ENCODE data around the gene SETBP1. TPM values are rescaled to one million over a fixed set of nuclear protein-coding genes. Genes with fewer than 3 reads are reported as not detected.
"Not testable (repeated sequence)": the region's sequence is repeated elsewhere in the genome, so short reads cannot be mapped to it uniquely, and the experiment has no call there.

SETBP1 gene
- total RNA-seq, 2 donors from 2014 or later, result 77.9 to 79.6 TPM

DNA sequence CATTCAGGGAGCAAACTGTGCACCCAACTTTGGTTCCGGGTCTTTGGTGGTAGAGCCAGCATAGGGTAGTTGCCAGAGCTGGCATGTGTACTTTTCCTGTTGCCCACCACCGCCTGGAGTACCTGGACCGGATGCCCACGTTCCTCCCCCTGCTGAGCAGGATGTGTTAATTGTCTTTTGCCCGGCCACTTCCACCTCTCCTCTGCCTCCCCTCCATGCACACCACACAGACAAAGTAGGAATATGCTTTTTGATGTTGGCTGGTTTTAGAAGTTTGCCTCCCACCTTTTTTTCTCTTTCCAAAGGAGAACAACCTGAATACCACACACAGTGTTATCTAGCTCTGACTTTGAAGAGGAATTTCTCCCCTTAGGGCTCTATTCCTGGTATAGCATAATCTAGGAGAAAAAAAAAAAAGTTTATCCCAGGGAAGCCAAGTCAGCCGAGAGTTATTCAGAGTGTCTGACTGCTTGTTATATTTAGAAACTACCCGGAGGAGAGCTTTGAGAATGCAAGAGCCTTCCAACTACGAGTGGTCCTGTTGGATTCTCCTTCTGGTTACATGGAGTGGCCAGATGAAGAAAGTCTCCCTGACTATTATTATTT lies 111.9 kb downstream of the SETBP1 start:
- DNase-seq (ENCODE audit: low spot score) (no peak), ATAC-seq (no peak)
- no peak overlapping the region for H3K4me3 Mint-ChIP-seq
- H3K36me3 Mint-ChIP-seq, result no peaks in the 10 kb centered on the region
- peaks cover 11 to 20% of the 10 kb centered on the region in 2 donors for H3K4me1 Mint-ChIP-seq (ENCODE audit: low read depth in 2 of 2)
- H3K27me3 Mint-ChIP-seq, result no peaks in the 10 kb centered on the region
- no peaks in the 10 kb centered on the region for H3K9me3 Mint-ChIP-seq
- no peak overlapping the region for H3K27ac Mint-ChIP-seq

DNA sequence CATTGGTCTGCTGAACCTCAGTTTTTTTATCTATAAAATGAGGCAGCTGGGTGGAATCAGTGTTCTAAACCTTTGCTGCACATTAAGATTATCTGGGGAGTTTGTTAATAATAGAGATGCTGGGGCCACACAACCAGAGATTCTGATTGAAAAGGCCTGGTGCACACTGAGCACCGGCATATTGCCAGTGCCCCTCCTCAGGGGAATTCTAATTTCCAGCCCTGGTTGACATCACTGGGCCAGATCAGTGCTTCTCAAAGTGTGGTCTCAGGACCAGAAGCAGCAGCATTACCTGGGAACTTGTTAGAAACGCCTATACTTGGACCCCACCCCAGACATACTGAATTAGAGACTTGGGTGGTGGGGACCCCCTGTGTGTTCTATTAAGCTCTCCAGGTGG lies 112.5 kb downstream of the SETBP1 start:
- no peaks in the 10 kb centered on the region for H3K27me3 Mint-ChIP-seq
- ATAC-seq (no peak), DNase-seq (ENCODE audit: low spot score) (no peak)
- no peaks in the 10 kb centered on the region for H3K36me3 Mint-ChIP-seq
- no peak overlapping the region for H3K4me3 Mint-ChIP-seq
- H3K27ac Mint-ChIP-seq, result peak overlapping the region in 1 of 2 donors; percentile 42
- peaks cover 17 to 24% of the 10 kb centered on the region in 2 donors for H3K4me1 Mint-ChIP-seq (ENCODE audit: low read depth in 2 of 2)
- no peaks in the 10 kb centered on the region for H3K9me3 Mint-ChIP-seq

DNA sequence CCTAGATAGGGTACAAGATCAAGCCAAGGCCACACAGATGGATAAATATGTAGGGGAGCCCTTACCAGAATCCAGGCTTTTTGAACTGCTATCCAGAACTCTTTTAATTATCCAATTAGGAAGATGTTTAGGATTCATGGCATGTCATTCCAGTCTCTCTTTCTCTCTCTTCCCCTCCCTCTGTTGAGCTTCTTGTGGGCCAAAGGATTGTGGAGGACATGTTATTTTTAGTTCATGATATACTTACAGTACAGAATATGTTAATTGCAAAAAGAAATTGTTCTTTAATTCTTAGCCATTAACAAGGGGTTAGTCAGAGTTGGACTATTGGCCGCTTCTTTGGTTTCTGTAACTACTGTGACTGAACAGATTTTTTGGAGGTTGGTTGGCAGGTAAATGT lies 113.0 kb downstream of the SETBP1 start:
- H3K4me1 Mint-ChIP-seq (ENCODE audit: low read depth in 2 of 2), result peaks cover 22 to 28% of the 10 kb centered on the region in 2 donors
- H3K9me3 Mint-ChIP-seq, result no peaks in the 10 kb centered on the region
- H3K4me3 Mint-ChIP-seq, result no peak overlapping the region
- H3K27me3 Mint-ChIP-seq, result no peaks in the 10 kb centered on the region
- peak overlapping the region in 1 of 2 donors; percentile 42 for H3K27ac Mint-ChIP-seq
- H3K36me3 Mint-ChIP-seq, result no peaks in the 10 kb centered on the region
- ATAC-seq (no peak), DNase-seq (ENCODE audit: low spot score) (no peak)

DNA sequence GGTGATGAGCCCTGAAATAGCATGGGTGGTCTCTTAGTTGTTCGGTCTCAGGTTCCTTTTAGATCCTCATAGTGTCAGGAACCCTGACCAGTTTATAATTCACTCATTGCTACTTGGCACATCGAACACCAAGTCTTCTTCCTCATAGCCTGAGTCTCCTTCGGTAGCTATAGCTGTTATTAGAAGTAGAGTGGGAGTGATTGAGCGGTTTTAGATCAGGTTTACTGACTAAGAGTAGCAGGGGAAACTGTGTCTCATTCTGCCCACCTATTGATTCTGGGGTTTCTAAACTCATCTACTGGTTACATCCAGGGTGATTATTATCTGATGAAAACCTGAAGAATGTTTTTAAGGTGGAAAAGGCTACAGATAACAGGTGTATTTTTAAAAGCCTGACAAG lies 114.6 kb downstream of the SETBP1 start:
- Mint-ChIP-seq H3K4me1 (ENCODE audit: low read depth in 2 of 2) (peaks cover 37 to 43% of the 10 kb centered on the region in 2 donors), H3K4me3 (no peak overlapping the region), H3K27me3 (no peaks in the 10 kb centered on the region), H3K9me3 (peaks cover 1% of the 10 kb centered on the region), H3K27ac (peak overlapping the region in 1 of 2 donors; percentile 4), H3K36me3 (peaks cover 7% of the 10 kb centered on the region)
- DNase-seq (ENCODE audit: low spot score) (no peak), ATAC-seq (no peak)

DNA sequence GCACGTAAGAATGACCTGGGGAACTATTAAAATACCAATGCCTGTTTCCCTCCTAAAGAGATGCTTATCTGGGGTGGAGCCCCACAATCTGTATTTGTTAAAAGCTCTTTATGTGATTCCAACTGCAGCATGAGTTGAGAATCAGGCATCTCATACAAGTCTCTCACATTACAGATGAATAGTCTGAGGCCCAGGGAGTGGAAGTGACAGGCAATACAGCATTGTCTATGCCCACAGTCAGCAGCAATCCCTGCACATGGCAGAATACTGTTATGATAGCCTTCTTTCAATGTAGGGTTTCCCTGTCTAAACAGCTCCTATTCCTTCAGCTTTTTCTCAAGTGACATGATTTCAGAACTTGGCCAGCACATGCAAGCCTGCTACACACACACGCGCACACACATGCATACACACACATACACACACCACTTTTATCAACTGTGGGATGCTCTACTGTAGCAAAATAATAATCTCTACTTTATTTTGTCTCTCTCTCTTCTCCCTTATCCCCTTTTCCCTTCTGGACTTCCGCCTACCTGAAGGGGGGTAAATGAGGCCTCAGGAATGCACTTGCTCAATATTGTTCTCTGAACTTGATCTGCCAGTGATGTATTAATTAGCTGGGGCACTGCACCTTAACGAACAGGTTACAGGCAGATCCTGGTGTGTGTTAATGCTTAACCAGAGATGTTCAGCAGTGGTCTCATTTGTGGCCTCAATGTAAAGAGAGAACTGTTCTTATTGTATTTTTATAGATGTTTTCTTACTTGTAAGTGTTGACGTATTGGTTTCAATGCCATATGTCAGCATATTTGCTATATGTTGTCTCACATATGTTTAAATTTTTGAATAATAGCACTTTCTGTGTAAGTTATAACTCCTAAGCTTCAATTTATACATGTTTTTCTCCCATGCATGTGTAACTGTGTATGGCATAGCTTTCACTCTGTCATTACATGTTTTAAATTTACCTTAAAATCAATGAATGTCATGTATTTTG lies 116.0 kb downstream of the SETBP1 start:
- Mint-ChIP-seq H3K36me3 (peaks cover 15% of the 10 kb centered on the region), H3K9me3 (peaks cover 4% of the 10 kb centered on the region), H3K4me3 (no peak overlapping the region), H3K4me1 (ENCODE audit: low read depth in 2 of 2) (peaks cover 44% of the 10 kb centered on the region in 2 donors), H3K27me3 (no peaks in the 10 kb centered on the region), H3K27ac (peak overlapping the region; percentile 74 to 94)
- DNase-seq (ENCODE audit: low spot score) (no peak), ATAC-seq (no peak)

DNA sequence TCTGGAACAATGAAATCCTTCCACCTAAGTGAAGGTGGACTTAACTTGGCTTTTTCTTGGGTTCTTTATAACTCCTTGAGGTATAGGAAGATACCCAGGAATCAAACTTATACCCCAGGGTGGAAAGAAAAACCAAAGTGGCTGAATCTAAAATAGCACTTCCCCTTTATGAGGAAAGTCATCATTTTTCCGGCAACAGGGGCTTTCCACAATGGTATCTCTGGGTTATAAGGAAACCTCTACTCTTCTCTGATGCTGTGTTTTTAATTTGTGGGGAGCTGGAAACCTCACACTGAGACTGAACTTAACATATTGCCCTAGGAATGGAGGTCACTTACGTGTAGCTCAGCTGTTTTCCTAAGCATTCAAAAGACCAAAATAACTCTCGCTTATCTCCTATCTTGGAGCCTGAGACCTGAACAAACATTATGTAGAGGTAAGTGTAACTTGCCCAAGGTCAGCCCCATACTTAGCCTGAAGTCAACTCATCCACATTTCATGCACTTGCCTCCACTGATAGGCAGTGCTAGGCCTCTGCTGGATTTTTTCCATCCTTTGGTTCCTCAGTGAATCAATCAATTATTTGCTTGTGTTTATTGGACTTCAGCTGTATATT lies 117.9 kb downstream of the SETBP1 start:
- Mint-ChIP-seq H3K9me3 (peaks cover 4% of the 10 kb centered on the region), H3K36me3 (peaks cover 26% of the 10 kb centered on the region), H3K27me3 (no peaks in the 10 kb centered on the region), H3K27ac (peak overlapping the region; percentile 74 to 94), H3K4me1 (ENCODE audit: low read depth in 2 of 2) (peaks cover 57 to 58% of the 10 kb centered on the region in 2 donors), H3K4me3 (peak overlapping the region; percentile 84)
- ATAC-seq, result peak; percentile 29 to 73
- DNase-seq (ENCODE audit: low spot score), result no peak

DNA sequence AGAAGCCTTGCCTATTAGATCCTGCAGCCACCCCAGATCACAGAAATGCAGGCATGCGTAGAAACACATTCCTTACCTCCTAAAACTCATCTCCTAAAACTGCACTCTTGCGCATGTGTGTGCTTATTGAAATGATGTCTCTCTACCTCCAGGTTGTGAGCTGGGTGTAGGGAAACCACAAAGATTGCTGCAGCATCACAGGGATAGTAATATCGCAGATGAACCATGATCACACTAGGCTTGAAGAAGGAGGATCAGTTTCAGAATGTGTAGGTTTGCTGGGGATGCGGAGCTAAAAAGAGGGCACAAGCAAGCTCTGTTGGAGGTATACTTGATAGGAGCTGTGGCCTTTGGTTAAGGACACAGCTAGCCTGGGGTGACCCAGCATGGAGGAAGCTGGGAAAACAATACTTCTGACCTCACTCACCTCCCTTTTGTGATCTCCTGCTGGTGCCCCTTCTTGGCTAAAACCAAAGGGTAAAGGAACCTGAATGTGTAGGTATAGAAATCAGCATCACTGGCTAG lies 118.8 kb downstream of the SETBP1 start:
- peak overlapping the region; percentile 74 to 94 for H3K27ac Mint-ChIP-seq
- peaks cover 31% of the 10 kb centered on the region for H3K36me3 Mint-ChIP-seq
- H3K27me3 Mint-ChIP-seq, result no peaks in the 10 kb centered on the region
- H3K9me3 Mint-ChIP-seq, result peaks cover 4% of the 10 kb centered on the region
- no peak for DNase-seq (ENCODE audit: low spot score)
- peak overlapping the region; percentile 84 for H3K4me3 Mint-ChIP-seq
- peaks cover 60 to 64% of the 10 kb centered on the region in 2 donors for H3K4me1 Mint-ChIP-seq (ENCODE audit: low read depth in 2 of 2)
- ATAC-seq, result peak; percentile 73 to 91

DNA sequence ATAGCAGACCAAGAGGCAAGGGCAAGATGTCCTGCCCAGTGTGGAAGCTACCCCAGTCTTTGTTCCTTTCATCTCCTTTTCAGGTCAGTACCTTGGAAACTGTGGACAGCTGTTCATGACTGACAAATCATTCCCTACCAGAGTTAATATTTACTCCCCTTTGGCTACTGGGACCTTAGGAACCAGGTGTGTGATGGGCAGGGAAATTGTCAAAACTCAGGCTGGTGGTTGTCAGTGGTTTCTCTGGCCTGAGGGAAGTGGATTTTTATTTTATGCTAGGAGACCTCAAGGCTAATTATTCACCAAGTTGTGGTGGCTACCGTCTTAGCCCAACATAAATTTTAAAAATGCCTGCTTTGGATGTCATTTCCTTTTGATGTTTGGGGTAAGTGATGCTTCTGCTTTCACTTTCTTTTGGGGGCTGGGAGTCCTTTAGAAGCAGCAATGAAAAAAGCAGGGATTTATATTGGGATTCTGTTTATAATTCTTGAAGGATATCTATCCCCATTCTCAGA lies 119.3 kb downstream of the SETBP1 start:
- peak overlapping the region; percentile 84 for H3K4me3 Mint-ChIP-seq
- no peaks in the 10 kb centered on the region for H3K27me3 Mint-ChIP-seq
- peaks cover 4% of the 10 kb centered on the region for H3K9me3 Mint-ChIP-seq
- DNase-seq (ENCODE audit: low spot score) (no peak), ATAC-seq (peak; percentile 28 to 57)
- peaks cover 31% of the 10 kb centered on the region for H3K36me3 Mint-ChIP-seq
- H3K4me1 Mint-ChIP-seq (ENCODE audit: low read depth in 2 of 2), result peaks cover 63 to 64% of the 10 kb centered on the region in 2 donors
- H3K27ac Mint-ChIP-seq, result peak overlapping the region; percentile 74 to 94

DNA sequence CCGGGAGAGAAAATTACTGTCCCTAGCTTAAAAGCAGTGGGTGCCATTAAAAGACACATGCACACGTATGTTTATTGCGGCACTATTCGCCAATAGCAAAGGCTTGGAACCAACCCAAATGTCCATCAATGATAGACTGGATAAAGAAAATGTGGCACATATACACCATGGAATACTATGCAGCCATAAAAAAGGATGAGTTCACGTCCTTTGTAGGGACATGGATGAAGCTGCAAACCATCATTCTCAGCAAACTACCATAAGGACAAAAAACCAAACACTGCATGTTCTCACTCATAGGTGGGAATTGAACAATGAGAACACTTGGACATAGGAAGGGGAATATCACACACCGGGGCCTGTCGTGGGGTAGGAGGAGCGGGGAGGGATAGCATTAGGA lies 120.1 kb downstream of the SETBP1 start:
- H3K9me3 Mint-ChIP-seq; ATAC-seq; DNase-seq (ENCODE audit: low spot score); H3K27me3 Mint-ChIP-seq: not testable (repeated sequence)
- Mint-ChIP-seq H3K4me3 (peak overlapping the region; percentile 84), H3K4me1 (ENCODE audit: low read depth in 2 of 2) (peaks cover 69 to 71% of the 10 kb centered on the region in 2 donors), H3K36me3 (peaks cover 36% of the 10 kb centered on the region), H3K27ac (peak overlapping the region; percentile 74 to 94)

DNA sequence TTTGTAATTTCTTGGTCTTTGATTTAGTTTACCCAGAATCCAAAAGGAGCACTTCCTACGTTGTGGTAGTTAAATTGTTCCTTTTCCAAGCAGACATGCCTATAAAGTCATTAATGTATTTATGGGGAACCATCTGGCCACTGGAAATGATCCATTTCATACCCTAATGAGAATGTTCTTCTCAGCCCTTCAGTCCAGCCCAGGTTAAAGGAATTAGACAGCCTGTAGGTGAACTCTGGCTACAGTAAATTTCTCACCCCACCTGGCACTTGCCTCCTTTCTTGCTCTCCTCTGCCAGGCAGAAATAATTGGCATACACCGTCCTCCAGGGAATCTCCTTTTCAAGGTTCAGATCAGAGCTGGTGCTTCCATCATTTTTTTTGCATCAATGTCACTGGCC lies 121.1 kb downstream of the SETBP1 start:
- Mint-ChIP-seq H3K36me3 (peaks cover 36% of the 10 kb centered on the region), H3K4me3 (peak overlapping the region; percentile 41), H3K27ac (peak overlapping the region; percentile 18 to 74), H3K27me3 (no peaks in the 10 kb centered on the region), H3K4me1 (ENCODE audit: low read depth in 2 of 2) (peaks cover 74 to 77% of the 10 kb centered on the region in 2 donors), H3K9me3 (peaks cover 8% of the 10 kb centered on the region)
- DNase-seq (ENCODE audit: low spot score) (no peak), ATAC-seq (no peak)

DNA sequence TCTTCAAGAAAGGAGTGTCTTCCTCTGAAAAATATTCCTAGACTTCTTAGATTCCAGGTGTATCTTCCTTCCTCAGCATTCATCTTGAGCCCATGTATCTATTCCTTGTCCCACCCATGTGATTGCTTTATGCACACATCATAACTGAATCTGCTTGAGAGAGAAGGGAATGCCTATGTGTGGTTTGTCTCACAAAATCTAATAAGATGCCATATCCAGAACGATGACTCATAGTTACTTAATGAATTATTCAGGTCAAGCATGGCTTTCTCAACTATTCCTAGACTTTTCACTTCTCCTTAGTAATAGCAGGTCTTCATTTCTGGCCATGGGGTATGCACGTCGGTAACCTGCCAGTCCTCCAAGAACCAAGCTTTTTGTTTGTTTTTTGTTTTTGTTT lies 121.8 kb downstream of the SETBP1 start:
- no peak for ATAC-seq
- no peaks in the 10 kb centered on the region for H3K27me3 Mint-ChIP-seq
- H3K4me3 Mint-ChIP-seq, result peak overlapping the region; percentile 41
- no peak for DNase-seq (ENCODE audit: low spot score)
- H3K27ac Mint-ChIP-seq, result peak overlapping the region; percentile 18 to 44
- H3K4me1 Mint-ChIP-seq (ENCODE audit: low read depth in 2 of 2), result peaks cover 77 to 78% of the 10 kb centered on the region in 2 donors
- peaks cover 8% of the 10 kb centered on the region for H3K9me3 Mint-ChIP-seq
- peaks cover 36% of the 10 kb centered on the region for H3K36me3 Mint-ChIP-seq

DNA sequence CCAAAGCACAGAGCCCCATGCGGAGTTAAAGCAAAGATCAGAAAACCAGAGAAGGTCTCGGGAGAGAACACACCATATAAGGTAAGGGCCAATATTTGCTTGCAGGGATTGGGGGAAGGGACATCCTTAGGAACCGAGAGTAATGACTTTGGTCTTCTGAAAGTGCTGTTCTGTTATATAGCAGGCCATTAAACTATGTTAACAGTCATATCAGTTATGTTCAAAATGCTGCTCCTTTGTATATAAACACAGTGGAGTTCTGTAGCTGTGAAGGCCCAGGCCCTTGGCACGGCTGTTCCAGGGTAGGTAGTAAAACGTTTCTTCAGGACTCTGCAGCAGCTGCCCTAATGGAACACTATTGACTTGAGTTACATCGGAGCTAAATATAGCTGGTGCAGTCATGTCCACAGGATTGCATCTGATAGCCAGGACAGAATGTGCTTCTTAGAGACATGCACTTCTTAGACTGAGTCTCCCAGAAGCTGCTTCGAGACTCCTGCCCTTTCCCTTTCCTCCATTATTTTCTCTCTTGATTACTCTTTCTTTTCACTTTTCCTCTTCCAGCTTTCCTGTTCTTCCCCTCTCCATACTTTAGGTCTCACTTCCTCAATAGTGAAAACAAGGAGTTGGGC lies 122.4 kb downstream of the SETBP1 start:
- no peak for ATAC-seq
- Mint-ChIP-seq H3K9me3 (peaks cover 8% of the 10 kb centered on the region), H3K4me1 (ENCODE audit: low read depth in 2 of 2) (peaks cover 76% of the 10 kb centered on the region in 2 donors)

DNA sequence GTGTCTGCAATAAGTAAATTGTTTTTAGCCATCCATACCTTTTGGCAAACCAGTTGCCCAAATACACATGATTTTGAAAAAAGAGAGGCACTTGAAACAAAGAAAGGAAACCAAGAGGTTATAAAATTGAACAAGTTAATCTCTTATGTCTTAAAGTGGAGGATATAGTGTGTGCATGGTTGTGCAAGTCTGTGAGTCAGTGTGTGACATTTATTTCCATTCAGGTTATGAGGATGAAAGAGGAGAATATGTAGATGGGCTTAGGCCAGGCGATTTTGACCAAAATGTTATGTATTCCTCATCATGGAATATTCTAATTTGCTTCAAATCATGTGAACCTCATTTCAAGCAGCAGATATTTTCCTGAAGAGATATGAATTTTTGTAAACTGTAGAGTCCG lies 123.3 kb downstream of the SETBP1 start:
- peaks cover 73 to 74% of the 10 kb centered on the region in 2 donors for H3K4me1 Mint-ChIP-seq (ENCODE audit: low read depth in 2 of 2)

More for the DNA sequence above, 122.4 kb downstream of the SETBP1 start:
- Mint-ChIP-seq H3K4me3 (no peak overlapping the region), H3K27me3 (no peaks in the 10 kb centered on the region), H3K27ac (peak overlapping the region in 1 of 2 donors; percentile 20), H3K36me3 (peaks cover 39% of the 10 kb centered on the region)
- no peak for DNase-seq (ENCODE audit: low spot score)

More for the DNA sequence above, 123.3 kb downstream of the SETBP1 start:
- ATAC-seq (no peak), DNase-seq (ENCODE audit: low spot score) (no peak)
- Mint-ChIP-seq H3K4me3 (no peak overlapping the region), H3K36me3 (peaks cover 43% of the 10 kb centered on the region), H3K9me3 (peaks cover 8% of the 10 kb centered on the region), H3K27ac (peak overlapping the region in 1 of 2 donors; percentile 20), H3K27me3 (no peaks in the 10 kb centered on the region)

Data from natural killer cell treated with Interleukin-12 subunit alpha and Interleukin-12 subunit beta and Interleukin-15 and Interleukin-18, amount 100 ng/mL, for 72 hours (primary cell).